Adipocyte (in vitro differentiated cells): ENCODE results near the gene RERE.

ENCODE experiments used
- DNase-seq: peaks from one replicate; pipeline ENCODE4 v3.0.0-alpha.2; 2015; ENCODE audit warnings: low read depth
- H3K27me3 ChIP-seq: replicated peaks from 2 replicates; pipeline ENCODE4 v1.7.0; 2013; ENCODE audit warnings: mild to moderate bottlenecking, low read length, moderate library complexity; ENCODE audit not compliant: control insufficient read depth, insufficient read depth
- H3K36me3 ChIP-seq: 2 replicates; pipeline ENCODE4 v1.7.0; 2013; ENCODE audit warnings: low read length, mild to moderate bottlenecking, moderate library complexity; ENCODE audit not compliant: control insufficient read depth, insufficient read depth, severe bottlenecking
- H3K4me1 ChIP-seq: 2 replicates; pipeline ENCODE4 v1.7.0; 2013; ENCODE audit warnings: mild to moderate bottlenecking, low read length, moderate library complexity; ENCODE audit not compliant: control insufficient read depth, insufficient read depth
- H3K4me3 ChIP-seq: 2 replicates; pipeline ENCODE4 v1.7.0; 2013; ENCODE audit warnings: mild to moderate bottlenecking, low read length, moderate library complexity
- H3K9ac ChIP-seq: 2 replicates; pipeline ENCODE4 v1.7.0; 2013; ENCODE audit warnings: mild to moderate bottlenecking, low read length, moderate library complexity
- H3K9me3 ChIP-seq: 2 replicates; pipeline ENCODE4 v1.7.0; 2013; ENCODE audit warnings: mild to moderate bottlenecking, low read length, moderate library complexity; ENCODE audit not compliant: control insufficient read depth

Gene RERE

GRCh38 chr1:8711873-8712412 lies 105.5 kb downstream of the RERE start:
- peak overlapping the region; percentile 61 for H3K9ac ChIP-seq
- H3K36me3 ChIP-seq = no peaks in the 10 kb centered on the region
- H3K27me3 ChIP-seq = no peaks in the 10 kb centered on the region
- no peaks in the 10 kb centered on the region for H3K9me3 ChIP-seq
- peaks cover 21% of the 10 kb centered on the region for H3K4me1 ChIP-seq
- no peak for DNase-seq
- peak overlapping the region; percentile 63 for H3K4me3 ChIP-seq

DNA sequence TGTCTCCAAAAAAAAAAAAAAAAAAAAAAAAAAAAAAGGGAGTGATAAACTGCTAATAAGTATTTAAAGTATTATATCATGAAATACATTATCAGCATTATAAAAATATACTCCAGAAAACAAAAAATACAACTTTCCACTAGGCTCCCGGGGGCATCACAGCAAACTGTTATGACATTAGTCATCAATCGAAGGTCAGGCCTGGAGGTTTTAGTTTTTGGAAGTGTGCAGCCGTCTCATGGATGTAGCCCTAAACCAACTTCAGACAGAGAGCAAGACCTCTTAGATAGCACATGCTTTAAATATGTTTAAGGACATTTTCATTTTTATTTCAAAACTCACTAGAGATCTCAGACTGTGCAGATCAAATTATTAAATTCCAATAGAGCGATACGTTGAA lies 106.3 kb downstream of the RERE start:
- DNase-seq = no peak
- H3K9me3 ChIP-seq = no peaks in the 10 kb centered on the region
- H3K36me3 ChIP-seq = no peaks in the 10 kb centered on the region
- no peaks in the 10 kb centered on the region for H3K27me3 ChIP-seq
- H3K4me3 ChIP-seq = no peak overlapping the region
- peak overlapping the region; percentile 6 for H3K9ac ChIP-seq
- H3K4me1 ChIP-seq = peaks cover 21% of the 10 kb centered on the region

DNA sequence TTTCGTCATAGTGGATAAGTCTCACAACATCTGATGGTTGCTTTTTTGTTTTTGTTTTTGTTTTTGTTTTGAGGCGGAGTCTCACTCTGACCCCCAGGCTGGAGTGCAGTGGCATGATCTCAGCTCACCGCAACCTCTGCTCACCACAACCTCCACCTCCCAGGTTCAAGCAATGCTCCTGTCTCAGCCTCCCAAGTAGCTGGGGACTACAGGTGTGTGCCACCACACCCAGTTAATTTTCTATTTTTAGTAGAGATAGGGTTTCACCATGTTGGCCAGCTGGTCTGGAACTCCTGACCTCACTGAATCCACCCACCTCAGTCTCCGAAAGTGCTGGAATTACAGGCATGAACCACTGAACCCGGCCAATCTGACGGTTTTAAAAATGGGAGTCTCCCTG lies 109.2 kb downstream of the RERE start:
- Histone ChIP-seq H3K4me3 (no peak overlapping the region), H3K9me3 (no peaks in the 10 kb centered on the region), H3K9ac (no peak overlapping the region), H3K36me3 (no peaks in the 10 kb centered on the region), H3K4me1 (peaks cover 26% of the 10 kb centered on the region), H3K27me3 (no peaks in the 10 kb centered on the region)
- DNase-seq = no peak

DNA sequence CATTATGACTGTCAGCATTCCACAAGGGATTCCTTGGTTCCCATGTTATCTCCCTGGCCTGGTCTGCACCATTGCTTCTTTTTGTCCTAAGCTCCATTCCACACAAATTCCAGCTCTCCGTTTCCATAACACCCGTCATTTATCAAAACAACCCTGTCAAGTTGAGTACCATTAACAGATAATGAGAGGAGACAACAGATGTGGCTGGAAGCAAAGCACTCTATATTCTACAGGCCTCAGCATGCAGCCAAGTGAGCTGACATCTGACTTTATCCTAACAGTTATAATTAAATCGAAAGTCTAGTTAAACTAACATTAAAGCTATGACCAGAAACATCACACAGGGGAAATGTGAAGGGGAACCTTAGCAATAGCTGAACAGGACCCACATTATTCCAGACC lies 110.4 kb downstream of the RERE start:
- H3K4me1 ChIP-seq = peaks cover 20% of the 10 kb centered on the region

DNA sequence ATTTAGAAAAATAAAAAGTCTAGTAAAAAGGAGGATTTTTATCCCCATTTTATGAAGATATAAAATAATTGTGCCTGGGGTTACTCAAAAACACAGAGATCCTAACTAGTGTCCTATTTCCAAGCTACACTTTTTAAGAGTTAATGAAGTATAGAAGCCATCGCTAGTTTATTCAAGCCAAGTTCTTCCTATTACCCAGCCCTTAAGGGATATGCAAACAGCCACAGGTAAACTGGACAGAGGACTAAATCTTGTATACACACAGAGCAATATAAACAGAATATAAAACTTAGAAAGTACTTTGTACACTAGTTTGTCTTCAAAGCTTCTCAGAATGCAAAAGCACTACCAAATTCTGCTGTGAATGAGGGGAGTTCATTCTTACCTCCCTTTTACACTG lies 111.1 kb downstream of the RERE start:
- Histone ChIP-seq H3K9me3 (no peaks in the 10 kb centered on the region), H3K36me3 (no peaks in the 10 kb centered on the region), H3K4me1 (peaks cover 18% of the 10 kb centered on the region), H3K4me3 (no peak overlapping the region), H3K9ac (no peak overlapping the region), H3K27me3 (no peaks in the 10 kb centered on the region)
- no peak for DNase-seq

More for the DNA sequence above, 110.4 kb downstream of the RERE start:
- Histone ChIP-seq H3K4me3 (no peak overlapping the region), H3K36me3 (no peaks in the 10 kb centered on the region), H3K27me3 (no peaks in the 10 kb centered on the region), H3K9me3 (no peaks in the 10 kb centered on the region), H3K9ac (no peak overlapping the region)
- DNase-seq = no peak

GRCh38 chr1:8704866-8705506 lies 112.5 kb downstream of the RERE start:
- H3K9ac ChIP-seq = no peak overlapping the region
- no peak for DNase-seq
- H3K9me3 ChIP-seq = no peaks in the 10 kb centered on the region
- no peak overlapping the region for H3K4me3 ChIP-seq
- no peaks in the 10 kb centered on the region for H3K27me3 ChIP-seq
- H3K4me1 ChIP-seq = peaks cover 24% of the 10 kb centered on the region
- H3K36me3 ChIP-seq = no peaks in the 10 kb centered on the region

GRCh38 chr1:8702850-8703810 lies 114.3 kb downstream of the RERE start:
- Histone ChIP-seq H3K36me3 (no peaks in the 10 kb centered on the region), H3K4me3 (peak overlapping the region; percentile 80), H3K9me3 (no peaks in the 10 kb centered on the region), H3K27me3 (no peaks in the 10 kb centered on the region), H3K9ac (peak overlapping the region; percentile 65), H3K4me1 (peaks cover 24% of the 10 kb centered on the region)
- DNase-seq = peak; percentile 95

GRCh38 chr1:8702472-8702849 lies 115.0 kb downstream of the RERE start:
- Histone ChIP-seq H3K4me1 (peaks cover 24% of the 10 kb centered on the region), H3K36me3 (no peaks in the 10 kb centered on the region), H3K4me3 (peak overlapping the region; percentile 80), H3K9me3 (no peaks in the 10 kb centered on the region), H3K9ac (peak overlapping the region; percentile 65), H3K27me3 (no peaks in the 10 kb centered on the region)
- no peak for DNase-seq

DNA sequence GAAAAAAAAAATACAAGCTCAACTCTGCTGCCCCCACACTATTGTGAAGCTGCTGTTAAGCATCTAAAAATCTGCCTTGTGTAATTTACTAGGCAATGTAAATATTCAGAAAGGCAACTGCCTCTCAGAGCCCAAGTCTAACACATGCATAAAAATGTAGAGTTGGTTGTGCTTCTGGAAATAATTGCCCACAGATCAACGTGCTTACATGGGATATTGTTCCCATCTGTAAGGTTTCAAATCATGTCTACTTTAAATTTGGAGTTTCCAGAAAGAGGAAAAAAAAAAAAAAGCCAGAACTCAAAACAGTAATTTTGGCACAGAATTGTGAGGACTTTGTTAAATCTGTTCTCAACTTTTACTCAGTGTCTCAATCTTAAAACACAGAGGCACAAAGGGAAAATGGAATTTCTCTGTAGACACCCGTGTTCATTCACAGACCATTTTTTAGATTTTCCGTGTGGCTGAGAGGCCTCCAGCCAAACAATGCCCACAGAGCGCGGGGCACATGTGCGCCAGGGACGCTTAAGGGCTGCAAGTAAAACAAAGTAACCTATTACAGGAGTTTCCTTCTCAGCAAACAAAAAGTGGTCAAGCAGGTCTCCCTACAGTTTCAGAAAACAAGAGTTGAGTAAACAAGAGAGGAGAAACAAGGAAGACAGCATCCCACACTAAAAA lies 115.5 kb downstream of the RERE start:
- peaks cover 24% of the 10 kb centered on the region for H3K4me1 ChIP-seq

GRCh38 chr1:8699679-8700078 lies 117.8 kb downstream of the RERE start:
- no peak overlapping the region for H3K4me3 ChIP-seq
- no peaks in the 10 kb centered on the region for H3K36me3 ChIP-seq

More for the DNA sequence above, 115.5 kb downstream of the RERE start:
- peak overlapping the region; percentile 65 for H3K9ac ChIP-seq
- H3K4me3 ChIP-seq = peak overlapping the region; percentile 80
- no peaks in the 10 kb centered on the region for H3K36me3 ChIP-seq
- peak; percentile 60 for DNase-seq
- H3K27me3 ChIP-seq = no peaks in the 10 kb centered on the region
- no peaks in the 10 kb centered on the region for H3K9me3 ChIP-seq

DNA sequence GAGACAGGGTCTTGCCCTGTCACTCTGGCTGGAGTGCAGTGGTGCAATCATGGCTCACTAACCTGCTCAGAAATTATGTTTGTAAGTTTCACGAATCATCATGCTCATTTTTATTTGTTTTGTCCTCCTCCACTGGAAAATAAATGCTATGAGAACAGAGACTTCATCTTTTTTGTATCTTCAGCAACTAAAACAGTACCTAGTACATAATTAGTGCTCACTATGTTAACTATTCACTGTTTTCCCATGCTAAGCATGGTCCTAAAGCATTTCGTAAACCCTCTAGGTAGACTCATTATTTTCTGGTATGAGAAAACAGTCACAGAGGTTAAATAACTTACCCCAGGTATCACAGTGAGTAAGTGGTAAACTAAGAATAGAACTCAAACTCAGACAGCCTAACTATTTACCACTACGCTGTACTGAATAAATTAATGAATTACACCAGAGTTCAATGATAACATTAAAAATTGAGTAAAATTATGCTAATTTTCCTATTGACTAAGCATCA lies 118.4 kb downstream of the RERE start:
- Histone ChIP-seq H3K9me3 (no peaks in the 10 kb centered on the region), H3K4me3 (no peak overlapping the region), H3K9ac (no peak overlapping the region), H3K4me1 (peaks cover 24% of the 10 kb centered on the region), H3K27me3 (no peaks in the 10 kb centered on the region), H3K36me3 (no peaks in the 10 kb centered on the region)
- no peak for DNase-seq

More at GRCh38 chr1:8699679-8700078, 117.8 kb downstream of the RERE start:
- H3K4me1 ChIP-seq = peaks cover 24% of the 10 kb centered on the region
- H3K27me3 ChIP-seq = no peaks in the 10 kb centered on the region
- no peak for DNase-seq
- H3K9me3 ChIP-seq = no peaks in the 10 kb centered on the region
- H3K9ac ChIP-seq = no peak overlapping the region
